ENCODE data around the gene P2RX3. TPM values are rescaled to one million over a fixed set of nuclear protein-coding genes. Genes with fewer than 3 reads are reported as not detected.

The P2RX3 gene
- total and polyA plus RNA-seq, 2 experiments from 2014 or later: 0.15 to 0.35 TPM

- no peak for TF ChIP-seq CTCF (conservative IDR thresholded peaks at IDR 0.05; ENCODE audit: low read depth in 2 of 2)
- TF ChIP-seq STAT1 (IDR thresholded peaks at IDR 0.05; ENCODE audit: unreplicated experiment): no peak
- no peak for TF ChIP-seq NANOG (IDR thresholded peaks at IDR 0.05; ENCODE audit: borderline replicate concordance)
These were observed 56.2 kb downstream of the P2RX3 start (continued) for GRCh38 chr11:57394203-57394965.

DNA sequence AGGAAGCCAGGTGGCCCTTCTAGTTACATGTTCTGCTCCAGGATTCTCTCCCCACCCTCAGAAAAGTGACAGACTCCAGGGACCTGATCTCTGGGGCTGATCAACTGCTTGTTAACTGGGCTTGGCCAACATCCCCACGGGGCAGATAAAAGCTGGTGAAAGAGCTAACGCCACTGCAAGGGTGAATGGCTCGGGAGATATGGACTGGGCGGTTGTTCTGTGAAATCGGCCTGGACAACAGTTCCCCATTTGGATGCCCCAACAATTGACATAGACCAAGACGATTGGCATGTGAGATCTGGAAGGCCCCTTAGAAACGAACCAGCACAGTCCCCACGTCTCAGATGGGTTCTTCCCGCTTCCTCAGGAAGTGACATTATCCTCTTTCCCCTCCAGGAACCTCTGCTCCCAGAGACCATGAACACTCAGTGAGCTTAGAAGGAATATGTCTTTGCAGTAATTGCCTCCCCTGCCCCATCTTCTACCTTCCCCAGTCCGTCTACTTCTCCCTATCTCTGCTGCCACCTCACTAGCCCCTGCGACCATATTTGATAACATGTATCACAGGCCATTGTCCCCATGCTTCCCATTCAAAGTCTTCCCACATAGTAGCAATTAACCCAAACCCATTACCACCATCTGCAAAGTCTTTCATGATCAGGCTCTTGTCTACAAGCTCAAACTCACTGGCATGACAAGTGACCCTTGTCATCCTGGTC, 57.9 kb downstream of the P2RX3 start:
- Mint-ChIP-seq H3K27me3 (ENCODE audit: insufficient read depth, low read depth, poor library complexity) (no peaks in the 10 kb centered on the region), H3K27ac (no peak overlapping the region), H3K36me3 (ENCODE audit: low read depth) (no peaks in the 10 kb centered on the region), H3K9me3 (no peaks in the 10 kb centered on the region), H3K4me1 (no peaks in the 10 kb centered on the region), H3K4me3 (no peak overlapping the region)
- no peaks in the 10 kb centered on the region for H4K20me1 ChIP-seq (replicated peaks; ENCODE audit: insufficient read depth)
- no peak for ATAC-seq
- H3K27ac ChIP-seq (ENCODE audit: low read depth): no peak overlapping the region
- no peaks in the 10 kb centered on the region for H3K36me3 ChIP-seq (ENCODE audit: insufficient read depth)
- H2AFZ ChIP-seq: no peak overlapping the region
- H3K79me2 ChIP-seq (replicated peaks; ENCODE audit: insufficient read depth): no peaks in the 10 kb centered on the region
- H3K9me2 ChIP-seq (ENCODE audit: insufficient read depth): peaks cover 5% of the 10 kb centered on the region
- no peak overlapping the region for H3K4me3 ChIP-seq
- H3K4me2 ChIP-seq: no peak overlapping the region
- no peaks in the 10 kb centered on the region for H3F3A ChIP-seq (replicated peaks; ENCODE audit: low read depth)
- no peaks in the 10 kb centered on the region for H3K27me3 ChIP-seq (ENCODE audit: insufficient read depth)
- TF ChIP-seq ZNF114 (CRISPR knock-in tag; IDR thresholded peaks at IDR 0.05) (no peak), STAT1 (IDR thresholded peaks at IDR 0.05; ENCODE audit: unreplicated experiment) (no peak), JUNB (IDR thresholded peaks at IDR 0.05; ENCODE audit: unreplicated experiment) (no peak), CREB1 (CRISPR knock-in tag; IDR thresholded peaks at IDR 0.05; ENCODE audit: low read depth) (no peak), CTCF (conservative IDR thresholded peaks at IDR 0.05; ENCODE audit: low read depth in 2 of 2) (no peak)
- TF ChIP-seq, protein P1, sequence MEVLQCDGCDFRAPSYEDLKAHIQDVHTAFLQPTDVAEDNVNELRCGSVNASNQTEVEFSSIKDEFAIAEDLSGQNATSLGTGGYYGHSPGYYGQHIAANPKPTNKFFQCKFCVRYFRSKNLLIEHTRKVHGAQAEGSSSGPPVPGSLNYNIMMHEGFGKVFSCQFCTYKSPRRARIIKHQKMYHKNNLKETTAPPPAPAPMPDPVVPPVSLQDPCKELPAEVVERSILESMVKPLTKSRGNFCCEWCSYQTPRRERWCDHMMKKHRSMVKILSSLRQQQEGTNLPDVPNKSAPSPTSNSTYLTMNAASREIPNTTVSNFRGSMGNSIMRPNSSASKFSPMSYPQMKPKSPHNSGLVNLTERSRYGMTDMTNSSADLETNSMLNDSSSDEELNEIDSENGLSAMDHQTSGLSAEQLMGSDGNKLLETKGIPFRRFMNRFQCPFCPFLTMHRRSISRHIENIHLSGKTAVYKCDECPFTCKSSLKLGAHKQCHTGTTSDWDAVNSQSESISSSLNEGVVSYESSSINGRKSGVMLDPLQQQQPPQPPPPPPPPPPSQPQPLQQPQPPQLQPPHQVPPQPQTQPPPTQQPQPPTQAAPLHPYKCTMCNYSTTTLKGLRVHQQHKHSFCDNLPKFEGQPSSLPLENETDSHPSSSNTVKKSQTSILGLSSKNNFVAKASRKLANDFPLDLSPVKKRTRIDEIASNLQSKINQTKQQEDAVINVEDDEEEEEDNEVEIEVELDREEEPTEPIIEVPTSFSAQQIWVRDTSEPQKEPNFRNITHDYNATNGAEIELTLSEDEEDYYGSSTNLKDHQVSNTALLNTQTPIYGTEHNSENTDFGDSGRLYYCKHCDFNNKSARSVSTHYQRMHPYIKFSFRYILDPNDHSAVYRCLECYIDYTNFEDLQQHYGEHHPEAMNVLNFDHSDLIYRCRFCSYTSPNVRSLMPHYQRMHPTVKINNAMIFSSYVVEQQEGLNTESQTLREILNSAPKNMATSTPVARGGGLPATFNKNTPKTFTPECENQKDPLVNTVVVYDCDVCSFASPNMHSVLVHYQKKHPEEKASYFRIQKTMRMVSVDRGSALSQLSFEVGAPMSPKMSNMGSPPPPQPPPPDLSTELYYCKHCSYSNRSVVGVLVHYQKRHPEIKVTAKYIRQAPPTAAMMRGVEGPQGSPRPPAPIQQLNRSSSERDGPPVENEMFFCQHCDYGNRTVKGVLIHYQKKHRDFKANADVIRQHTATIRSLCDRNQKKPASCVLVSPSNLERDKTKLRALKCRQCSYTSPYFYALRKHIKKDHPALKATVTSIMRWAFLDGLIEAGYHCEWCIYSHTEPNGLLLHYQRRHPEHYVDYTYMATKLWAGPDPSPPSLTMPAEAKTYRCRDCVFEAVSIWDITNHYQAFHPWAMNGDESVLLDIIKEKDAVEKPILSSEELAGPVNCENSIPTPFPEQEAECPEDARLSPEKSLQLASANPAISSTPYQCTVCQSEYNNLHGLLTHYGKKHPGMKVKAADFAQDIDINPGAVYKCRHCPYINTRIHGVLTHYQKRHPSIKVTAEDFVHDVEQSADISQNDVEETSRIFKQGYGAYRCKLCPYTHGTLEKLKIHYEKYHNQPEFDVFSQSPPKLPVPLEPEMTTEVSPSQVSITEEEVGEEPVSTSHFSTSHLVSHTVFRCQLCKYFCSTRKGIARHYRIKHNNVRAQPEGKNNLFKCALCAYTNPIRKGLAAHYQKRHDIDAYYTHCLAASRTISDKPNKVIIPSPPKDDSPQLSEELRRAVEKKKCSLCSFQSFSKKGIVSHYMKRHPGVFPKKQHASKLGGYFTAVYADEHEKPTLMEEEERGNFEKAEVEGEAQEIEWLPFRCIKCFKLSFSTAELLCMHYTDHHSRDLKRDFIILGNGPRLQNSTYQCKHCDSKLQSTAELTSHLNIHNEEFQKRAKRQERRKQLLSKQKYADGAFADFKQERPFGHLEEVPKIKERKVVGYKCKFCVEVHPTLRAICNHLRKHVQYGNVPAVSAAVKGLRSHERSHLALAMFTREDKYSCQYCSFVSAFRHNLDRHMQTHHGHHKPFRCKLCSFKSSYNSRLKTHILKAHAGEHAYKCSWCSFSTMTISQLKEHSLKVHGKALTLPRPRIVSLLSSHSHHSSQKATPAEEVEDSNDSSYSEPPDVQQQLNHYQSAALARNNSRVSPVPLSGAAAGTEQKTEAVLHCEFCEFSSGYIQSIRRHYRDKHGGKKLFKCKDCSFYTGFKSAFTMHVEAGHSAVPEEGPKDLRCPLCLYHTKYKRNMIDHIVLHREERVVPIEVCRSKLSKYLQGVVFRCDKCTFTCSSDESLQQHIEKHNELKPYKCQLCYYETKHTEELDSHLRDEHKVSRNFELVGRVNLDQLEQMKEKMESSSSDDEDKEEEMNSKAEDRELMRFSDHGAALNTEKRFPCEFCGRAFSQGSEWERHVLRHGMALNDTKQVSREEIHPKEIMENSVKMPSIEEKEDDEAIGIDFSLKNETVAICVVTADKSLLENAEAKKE (CRISPR knock-in tag; IDR thresholded peaks at IDR 0.05): no peak
- no peak for DNase-seq (ENCODE audit: low spot score)
- no peaks in the 10 kb centered on the region for H3K4me1 ChIP-seq (ENCODE audit: insufficient read depth)
